Naive thymus-derived CD4-positive, alpha-beta T cell (primary cell): Measurements from ENCODE around the gene NRG4. TPM values are rescaled to one million over a fixed set of nuclear protein-coding genes. Genes with fewer than 3 reads are reported as not detected.

Source experiments
- ATAC-seq: fragments of 150-1000 bp; cut with Tn5 transposase; 2 replicates; pipeline ENCODE4 v1.10.0; 2021; ENCODE audit warnings: mild to moderate bottlenecking, moderate library complexity
- CTCF ChIA-PET: fragments of 350-600 bp; sonication (Branson Sonifier 250); formaldehyde crosslinking; loops from one replicate; lab custom pipeline; 2021; ENCODE audit warnings: antibody characterized with exemption; lab: Charles Lee
- POLR2A ChIA-PET: fragments of 350-600 bp; sonication (Branson Sonifier 250); formaldehyde crosslinking; loops from one replicate; lab custom pipeline; 2021; ENCODE audit warnings: antibody characterized with exemption, inconsistent platforms; lab: Charles Lee
- DNase-seq, 9 donors: peaks; one replicate each; pipeline versions ENCODE4 v3.0.0 to v3.0.0-alpha.2; 2020 to 2022; ENCODE audit warnings: mixed read lengths in 1 of 9
- H3K27ac ChIP-seq: one replicate; pipeline ENCODE4 v1.7.0; 2013; ENCODE audit warnings: mild to moderate bottlenecking, low read depth, low read length, moderate library complexity
- H3K27me3 ChIP-seq, 2 donors: one replicate each; pipeline ENCODE4 v1.7.0; 2013; ENCODE audit warnings: low read length in 2 of 2, mild to moderate bottlenecking in 2 of 2, moderate library complexity in 2 of 2; ENCODE audit not compliant: control insufficient read depth in 2 of 2, insufficient read depth in 2 of 2
- H3K36me3 ChIP-seq, 3 experiments: 1 replicate in 2 of 3; 2 replicates in 1 of 3; pipeline ENCODE4 v1.7.0; 2013; ENCODE audit warnings: low read length in 3 of 3, mild to moderate bottlenecking in 3 of 3, moderate library complexity in 1 of 3; ENCODE audit not compliant: insufficient read depth in 3 of 3, control insufficient read depth in 2 of 3
- H3K4me1 ChIP-seq, 2 donors: one replicate each; pipeline ENCODE4 v1.7.0; 2013; ENCODE audit warnings: low read length in 2 of 2, mild to moderate bottlenecking in 2 of 2, moderate library complexity in 1 of 2; ENCODE audit not compliant: control insufficient read depth in 2 of 2, insufficient read depth in 2 of 2
- H3K4me3 ChIP-seq: 2 replicates; pipeline ENCODE4 v1.7.0; 2013; ENCODE audit warnings: mild to moderate bottlenecking, low read length
- H3K9me3 ChIP-seq, 3 experiments: 1 replicate in 2 of 3; 2 replicates in 1 of 3; pipeline ENCODE4 v1.7.0; 2013; ENCODE audit warnings: low read length in 3 of 3; ENCODE audit not compliant: control insufficient read depth in 2 of 3
- H3K27ac Mint-ChIP-seq, 9 donors: one replicate each; pipeline ENCODE4 v1.8.0; 2020 to 2022; ENCODE audit warnings: mixed read lengths in 9 of 9, mild to moderate bottlenecking in 8 of 9, moderate library complexity in 5 of 9, inconsistent platforms in 2 of 9
- H3K27me3 Mint-ChIP-seq, 5 donors: one replicate each; pipeline ENCODE4 v1.8.0; 2021 to 2022; ENCODE audit warnings: mixed read lengths in 5 of 5, mild to moderate bottlenecking in 1 of 5
- H3K36me3 Mint-ChIP-seq, 5 donors: one replicate each; pipeline ENCODE4 v1.8.0; 2020 to 2022; ENCODE audit warnings: mixed read lengths in 5 of 5, mild to moderate bottlenecking in 3 of 5, inconsistent platforms in 1 of 5
- H3K4me1 Mint-ChIP-seq, 7 donors: one replicate each; pipeline ENCODE4 v1.8.0; 2020 to 2022; ENCODE audit warnings: mixed read lengths in 7 of 7, mild to moderate bottlenecking in 3 of 7, inconsistent platforms in 1 of 7
- H3K4me3 Mint-ChIP-seq, 10 donors: one replicate each; pipeline ENCODE4 v1.8.0; 2020 to 2022; ENCODE audit warnings: mild to moderate bottlenecking in 10 of 10, mixed read lengths in 10 of 10, moderate library complexity in 6 of 10, inconsistent platforms in 2 of 10
- H3K9me3 Mint-ChIP-seq, 11 donors: one replicate each; pipeline ENCODE4 v1.8.0; 2020 to 2022; ENCODE audit warnings: mixed read lengths in 11 of 11, mild to moderate bottlenecking in 4 of 11, inconsistent platforms in 1 of 11, moderate library complexity in 1 of 11
- intact Hi-C, 2 donors: fragments of 100-400 bp; cut with micrococcal nuclease; formaldehyde crosslinking; loops; one replicate each; pipeline ENCODE4 v1.15.1; 2023
- polyA plus RNA-seq, 2 donors: library from polyadenylated mRNA; unstranded; fragments of 300-500 nt; fragmentation: Illumina TruSeq; gene quantifications; one replicate each; pipeline ENCODE4 v1.2.3, GENCODE V29; 2021
- total RNA-seq, 6 experiments: library from RNA in 5 of 6; stranded (reverse) in 5 of 6; gene quantifications; 1 replicate in 5 of 6; 2 replicates in 1 of 6; pipeline ENCODE4 v1.2.3 and lab custom pipeline; 2021 to 2026

Gene NRG4
- total and polyA plus RNA-seq, 7 experiments from 2014 or later: not detected

DNA sequence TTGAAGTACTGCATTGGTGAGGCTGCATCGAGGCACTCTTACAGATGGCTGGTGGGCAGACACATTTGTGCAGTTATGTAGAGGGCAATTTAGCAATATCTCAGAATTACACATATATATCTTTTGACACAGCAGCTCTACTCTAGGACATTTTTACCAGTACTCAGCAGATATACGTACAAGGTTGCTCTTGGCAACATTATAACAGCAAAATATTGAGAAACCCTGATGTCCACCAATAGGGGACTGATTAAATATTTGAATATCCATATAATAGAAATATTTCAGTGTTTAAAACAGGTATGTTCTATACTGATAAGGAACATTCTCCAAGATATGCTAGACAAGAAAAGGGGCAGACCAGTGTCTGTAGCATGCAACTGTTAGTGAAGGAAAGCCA, 116.5 kb downstream of the NRG4 start:
- no peak overlapping the region for H3K4me3 Mint-ChIP-seq
- H3K36me3 Mint-ChIP-seq: peaks cover 3 to 20% (median 13%) of the 10 kb centered on the region in 5 donors
- Histone ChIP-seq H3K4me1 (peaks cover 0 to 2% of the 10 kb centered on the region in 2 donors), H3K36me3 (peaks cover 0 to 6% (median 0%) of the 10 kb centered on the region in 3 experiments), H3K27me3 (no peaks in the 10 kb centered on the region), H3K4me3 (no peak overlapping the region), H3K9me3 (no peaks in the 10 kb centered on the region), H3K27ac (no peak overlapping the region)
- intact Hi-C loops: no loop called here
- H3K27ac Mint-ChIP-seq: peak overlapping the region in 3 of 9 donors; percentile 2 to 18 (median 5)
- H3K4me1 Mint-ChIP-seq: peaks cover 2 to 19% (median 13%) of the 10 kb centered on the region in 7 donors
- H3K9me3 Mint-ChIP-seq: no peaks in the 10 kb centered on the region
- CTCF ChIA-PET: no interaction called here
- H3K27me3 Mint-ChIP-seq: no peaks in the 10 kb centered on the region
- POLR2A ChIA-PET: no interaction called here
- no peak for DNase-seq
- no peak for ATAC-seq

DNA sequence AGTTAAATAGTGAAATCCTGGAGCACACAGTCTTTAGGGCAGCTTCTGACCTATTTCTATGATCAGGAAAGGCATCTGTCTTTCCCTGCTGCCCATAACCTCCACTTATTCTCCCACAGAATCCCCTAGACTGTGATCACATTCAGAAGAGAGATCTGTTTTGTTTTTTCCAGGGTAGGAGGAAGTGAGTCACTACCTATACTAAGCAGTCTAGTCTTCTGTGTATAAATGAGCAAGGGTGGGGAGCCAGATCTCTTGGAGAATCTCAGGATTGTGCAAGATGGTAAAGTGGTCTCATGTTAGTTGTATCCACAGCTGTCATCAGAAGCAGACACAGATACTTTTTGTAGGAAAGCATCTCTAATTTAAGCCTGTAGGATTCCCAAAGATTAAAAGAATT, 120.3 kb downstream of the NRG4 start:
- peaks cover 0 to 3% (median 0%) of the 10 kb centered on the region in 3 experiments for H3K36me3 ChIP-seq
- ChIA-PET POLR2A (interaction anchor here (1.5 kb wide), 1 partner anchor 15 kb away, joined by 3 read pairs; no protein-coding TSS in a partner anchor), CTCF (no interaction called here)
- Mint-ChIP-seq H3K27ac (peak overlapping the region in 4 of 9 donors; percentile 10 to 65 (median 46)), H3K36me3 (peaks cover 8 to 28% (median 18%) of the 10 kb centered on the region in 5 donors), H3K4me1 (peaks cover 0 to 21% (median 4%) of the 10 kb centered on the region in 7 donors), H3K27me3 (no peaks in the 10 kb centered on the region), H3K9me3 (no peaks in the 10 kb centered on the region), H3K4me3 (peak overlapping the region in 1 of 10 donors; percentile 13)
- H3K9me3 ChIP-seq: no peaks in the 10 kb centered on the region
- H3K4me1 ChIP-seq: no peaks in the 10 kb centered on the region
- intact Hi-C loops: no loop called here
- DNase-seq (no peak), ATAC-seq (no peak)
- H3K27me3 ChIP-seq: no peaks in the 10 kb centered on the region
- no peak overlapping the region for H3K4me3 ChIP-seq
- no peak overlapping the region for H3K27ac ChIP-seq

Other genes with a start within 250 kb of the NRG4 start
- 10 to 100 TPM; 28.2 to 32.1 (median 28.8) TPM for gene UBE2Q2, start 169.0 kb downstream of the NRG4 start, total RNA-seq
- gene UBE2Q2, start 169.0 kb downstream of the NRG4 start, polyA plus RNA-seq: 10 to 100 TPM; 27.7 to 30.5 TPM
- gene FBXO22, start 108.5 kb downstream of the NRG4 start, total RNA-seq: 10 to 100 TPM in 4 of 5 experiments, 1 to 10 TPM in 1; 9.7 to 34.5 (median 25.5) TPM
- 10 to 100 TPM; 14.7 to 15.3 TPM for gene FBXO22, start 108.5 kb downstream of the NRG4 start, polyA plus RNA-seq
- not detected for gene TMEM266, start 47.6 kb upstream of the NRG4 start, total RNA-seq
- gene TMEM266, start 47.6 kb upstream of the NRG4 start, polyA plus RNA-seq: not detected